GM20431 (cell line): ENCODE results near the gene SFXN5.

ENCODE experiments used
- in situ Hi-C: fragments of 300-500 bp; cut with MseI, MboI; formaldehyde crosslinking; loops from one replicate; pipeline ENCODE4 v1.15.0; 2020; ENCODE audit warnings: low sequenced_read_pairs; ENCODE audit not compliant: unreplicated experiment

The SFXN5 gene

DNA sequence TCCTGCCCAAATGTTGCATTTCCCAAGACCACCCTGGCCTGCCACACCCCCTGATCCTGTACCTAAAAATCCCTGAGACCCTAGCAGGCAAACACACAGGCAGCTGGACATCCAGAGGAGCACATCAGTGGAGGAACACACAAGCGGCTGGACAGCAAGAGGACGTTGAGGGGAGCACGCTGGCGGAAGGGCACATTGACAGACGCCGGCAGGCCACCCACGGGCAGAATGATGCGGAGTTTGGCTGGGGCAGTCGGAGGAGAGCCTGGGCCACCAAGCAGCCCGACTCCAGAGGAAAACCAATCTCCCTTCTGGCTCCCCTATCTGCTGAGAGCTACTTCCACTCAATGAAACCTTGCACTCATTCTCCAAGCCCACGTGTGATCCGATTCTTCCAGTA is 106.5 kb downstream of the SFXN5 start:
- in situ Hi-C loops = no loop called here

DNA sequence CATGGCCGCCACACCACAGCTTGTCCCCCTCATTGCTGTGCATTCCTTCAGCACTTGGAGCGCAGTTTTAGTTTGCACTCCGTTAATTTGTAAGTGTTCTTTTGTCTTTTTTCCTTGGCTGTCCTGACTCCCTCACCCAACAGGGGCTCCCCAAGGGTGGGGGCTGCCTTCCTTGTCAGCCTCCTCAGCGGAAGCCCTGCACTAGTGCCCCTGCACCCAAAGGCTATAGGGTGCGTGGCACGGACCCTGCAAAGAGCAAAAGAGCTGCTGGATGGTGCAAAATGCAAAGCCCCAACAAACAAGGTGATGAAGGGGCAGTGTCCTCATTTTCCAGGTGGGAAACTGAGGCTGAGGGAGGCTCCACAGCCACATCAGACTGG is 107.4 kb downstream of the SFXN5 start:
- in situ Hi-C loops = no loop called here

- in situ Hi-C loops = no loop called here
Measured at GRCh38 chr2:72963423-72964145, 107.9 kb downstream of the SFXN5 start.

GRCh38 chr2:72962911-72963310 is 108.6 kb downstream of the SFXN5 start:
- in situ Hi-C loops = no loop called here

- in situ Hi-C loops = no loop called here
Measured at GRCh38 chr2:72961853-72962468, 109.6 kb downstream of the SFXN5 start.

DNA sequence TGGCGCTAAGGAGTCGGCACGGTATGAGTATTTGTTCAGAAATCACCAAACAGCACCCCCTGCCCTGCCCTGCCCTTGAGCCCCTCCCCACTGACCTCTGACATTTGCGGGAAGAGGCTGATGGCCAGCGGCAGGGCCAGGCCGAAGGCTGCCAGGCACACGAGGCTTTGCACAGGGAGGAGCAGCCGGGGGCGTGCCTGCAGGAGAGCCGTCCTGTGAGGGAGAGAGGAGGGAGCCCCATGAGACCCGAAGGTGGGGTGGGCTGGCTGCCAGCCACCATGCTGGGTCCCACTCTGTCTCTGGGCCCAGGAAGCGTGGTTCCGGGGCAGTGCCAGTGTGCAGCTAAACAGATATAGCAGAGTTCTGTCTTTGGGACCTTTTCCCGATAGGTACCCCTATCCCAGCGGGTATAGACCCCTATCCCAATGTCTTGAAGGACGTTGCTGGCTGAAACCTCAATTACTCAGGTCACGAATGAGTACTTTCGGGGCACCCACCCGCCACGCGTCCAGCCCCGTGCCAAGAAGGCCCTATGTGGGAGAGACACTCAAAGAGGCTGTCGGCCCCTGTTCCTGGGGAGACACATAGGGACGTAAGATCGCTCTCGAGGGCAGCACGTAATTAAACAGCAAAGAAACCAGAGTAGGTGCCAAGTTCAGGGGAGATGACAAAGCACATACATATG is 110.3 kb downstream of the SFXN5 start:
- in situ Hi-C loops = no loop called here

DNA sequence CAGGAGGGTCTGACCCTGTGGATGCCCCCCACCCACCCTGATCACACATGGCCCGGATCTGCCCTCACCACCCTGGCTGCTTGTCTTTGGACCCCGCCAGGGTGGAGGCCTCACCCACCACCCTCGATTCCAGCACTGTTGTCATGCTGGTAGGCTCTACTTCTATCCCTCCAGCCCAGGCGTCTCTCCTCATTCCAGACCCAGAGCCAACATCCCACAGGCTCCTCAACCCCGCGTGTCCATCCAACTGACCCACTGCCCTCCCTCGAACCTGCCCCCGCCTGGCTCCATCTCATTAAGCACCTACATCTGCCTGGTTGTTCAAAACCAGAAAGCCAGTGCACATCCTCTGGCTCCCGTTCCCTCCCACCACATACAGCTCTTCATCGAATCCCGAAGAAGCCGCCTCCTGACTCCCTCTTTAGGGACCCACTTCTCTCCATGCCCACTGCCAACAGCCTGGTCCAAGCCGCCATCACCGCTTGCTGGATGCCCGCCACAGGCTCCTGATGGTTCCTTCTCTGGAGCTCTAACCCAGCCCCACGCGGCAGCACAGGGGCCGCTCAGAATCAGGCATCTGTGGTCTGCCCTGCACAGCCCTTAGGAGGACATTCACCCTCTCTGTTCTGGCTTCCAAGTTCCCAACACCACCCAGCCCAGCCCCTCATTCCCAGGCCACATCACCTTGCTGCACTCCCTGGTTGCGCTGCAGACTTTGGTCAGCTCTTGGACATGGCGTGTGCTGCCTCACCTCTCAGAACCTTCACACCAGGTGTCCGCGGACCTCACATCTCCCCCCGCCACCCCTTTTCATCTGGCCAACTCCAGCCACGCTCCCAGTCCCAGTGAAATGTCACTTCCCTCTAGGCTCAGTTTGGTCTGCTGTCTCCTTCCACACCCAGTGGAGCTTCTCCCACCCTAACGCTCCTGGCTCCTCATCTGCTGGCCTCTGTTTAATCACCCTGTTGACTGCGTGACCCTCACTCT is 111.2 kb downstream of the SFXN5 start:
- in situ Hi-C loops = no loop called here

- in situ Hi-C loops = no loop called here
Measured at GRCh38 chr2:72959554-72959953, 112.0 kb downstream of the SFXN5 start.

GRCh38 chr2:72958542-72959385 is 112.7 kb downstream of the SFXN5 start:
- in situ Hi-C loops = no loop called here

GRCh38 chr2:72956936-72957335 is 114.6 kb downstream of the SFXN5 start:
- in situ Hi-C loops = no loop called here

GRCh38 chr2:72956050-72956395 is 115.5 kb downstream of the SFXN5 start:
- in situ Hi-C loops = no loop called here

GRCh38 chr2:72955228-72956049 is 116.1 kb downstream of the SFXN5 start:
- in situ Hi-C loops = no loop called here

- in situ Hi-C loops = no loop called here
Measured at GRCh38 chr2:72954376-72955227, 116.9 kb downstream of the SFXN5 start.

- in situ Hi-C loops = no loop called here
Measured at GRCh38 chr2:72953976-72954375, 117.5 kb downstream of the SFXN5 start.

- in situ Hi-C loops = no loop called here
Measured at GRCh38 chr2:72953528-72953927, 118.0 kb downstream of the SFXN5 start.

GRCh38 chr2:72952961-72953360 is 118.6 kb downstream of the SFXN5 start:
- in situ Hi-C loops = no loop called here

GRCh38 chr2:72952110-72952823 is 119.2 kb downstream of the SFXN5 start:
- in situ Hi-C loops = no loop called here
